HG02759 (cell line): Measurements from ENCODE around the gene NFKB2.

ENCODE experiments used
- ATAC-seq: cut with Tn5 transposase; IDR thresholded peaks from one replicate; pipeline ENCODE4 v1.9.1; 2021; ENCODE audit warnings: mild to moderate bottlenecking, moderate library complexity; ENCODE audit not compliant: unreplicated experiment

Gene NFKB2

DNA sequence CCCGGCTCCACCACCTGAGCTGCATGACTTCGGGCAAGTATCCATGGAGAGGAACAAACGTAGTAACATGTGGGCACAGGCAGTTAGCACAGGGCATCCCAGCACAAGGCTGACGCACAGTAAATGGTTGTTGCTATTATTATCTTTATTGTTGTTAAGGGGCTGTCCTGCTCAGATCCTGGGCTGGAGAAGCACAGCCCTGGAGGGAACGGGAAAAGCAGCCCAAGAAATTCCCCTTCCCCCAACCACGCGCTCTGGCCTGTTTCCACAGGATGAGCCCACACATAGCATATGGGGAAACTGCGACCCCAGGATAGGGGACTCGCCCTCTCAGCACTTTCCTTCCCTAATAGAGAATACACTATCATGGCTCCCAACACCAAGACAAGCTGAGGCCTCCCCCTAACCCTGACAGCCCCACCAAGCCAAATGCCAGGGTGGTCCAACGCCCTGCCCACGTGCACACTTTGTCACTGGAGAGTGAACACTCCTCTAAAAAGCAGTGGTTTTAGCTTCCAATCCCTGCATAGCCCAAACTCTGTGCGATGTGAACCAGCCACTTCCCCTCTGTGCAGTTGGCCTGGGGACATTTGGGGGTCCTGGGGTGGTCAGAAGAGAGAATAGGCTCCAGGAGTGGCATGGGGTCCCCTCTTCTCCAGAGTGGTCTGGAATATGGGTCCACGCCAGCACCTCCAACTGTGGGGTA lies 12.1 kb downstream of the NFKB2 start:
- no peak for ATAC-seq

- ATAC-seq, result no peak
Observed at GRCh38 chr10:102408131-102408727, 12.7 kb downstream of the NFKB2 start.

DNA sequence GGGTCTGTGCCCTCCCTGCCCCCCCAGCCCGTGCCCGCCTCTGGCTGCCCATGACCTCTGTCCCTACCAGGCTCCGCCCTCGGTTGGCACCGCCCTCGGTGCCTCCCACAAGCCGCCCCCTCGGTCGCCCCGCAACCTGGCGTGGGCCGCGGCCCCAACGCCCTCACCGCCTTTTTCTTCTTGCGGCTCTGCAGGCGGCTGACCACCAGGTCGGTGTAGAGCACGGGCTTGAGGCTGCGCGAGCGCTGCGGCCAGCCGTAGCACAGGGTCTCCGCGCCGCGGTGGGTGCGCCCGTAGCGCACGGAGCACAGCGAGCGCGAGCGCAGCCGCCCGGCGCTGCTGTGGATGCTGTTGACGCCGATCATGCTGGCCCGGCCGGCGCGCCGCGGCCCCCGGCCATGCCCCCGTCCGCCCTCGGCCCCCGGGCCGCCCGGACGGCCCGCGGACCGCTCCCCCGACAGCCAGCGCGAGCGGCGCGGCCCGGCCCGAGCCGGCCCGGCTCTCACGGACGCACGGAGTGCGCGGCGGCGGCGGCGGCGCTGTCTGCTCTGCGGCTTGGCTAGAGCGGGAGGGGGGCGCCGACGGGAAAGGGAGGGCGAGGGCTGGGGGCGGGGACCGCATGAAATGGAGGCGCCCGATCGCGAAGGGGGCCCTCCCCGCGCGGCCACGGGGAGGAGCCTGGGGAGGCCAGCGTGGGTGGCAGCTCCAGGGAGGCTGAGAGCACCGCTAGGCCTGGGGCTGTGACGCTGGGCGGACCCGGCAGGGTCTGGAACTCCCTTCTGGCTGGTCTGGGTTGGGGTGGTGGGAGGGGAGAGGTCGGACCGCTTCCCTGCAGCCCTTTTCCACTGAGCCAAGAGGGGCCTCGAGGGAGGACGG lies 13.5 kb downstream of the NFKB2 start:
- ATAC-seq, result no peak

GRCh38 chr10:102409604-102410428 lies 14.3 kb downstream of the NFKB2 start:
- ATAC-seq, result no peak

GRCh38 chr10:102410429-102411073 lies 15.0 kb downstream of the NFKB2 start:
- ATAC-seq, result no peak

- ATAC-seq, result no peak
Observed at GRCh38 chr10:102411341-102412255, 16.1 kb downstream of the NFKB2 start.

GRCh38 chr10:102412293-102412692 lies 16.8 kb downstream of the NFKB2 start:
- ATAC-seq, result no peak

GRCh38 chr10:102413053-102413705 lies 17.7 kb downstream of the NFKB2 start:
- ATAC-seq, result no peak

DNA sequence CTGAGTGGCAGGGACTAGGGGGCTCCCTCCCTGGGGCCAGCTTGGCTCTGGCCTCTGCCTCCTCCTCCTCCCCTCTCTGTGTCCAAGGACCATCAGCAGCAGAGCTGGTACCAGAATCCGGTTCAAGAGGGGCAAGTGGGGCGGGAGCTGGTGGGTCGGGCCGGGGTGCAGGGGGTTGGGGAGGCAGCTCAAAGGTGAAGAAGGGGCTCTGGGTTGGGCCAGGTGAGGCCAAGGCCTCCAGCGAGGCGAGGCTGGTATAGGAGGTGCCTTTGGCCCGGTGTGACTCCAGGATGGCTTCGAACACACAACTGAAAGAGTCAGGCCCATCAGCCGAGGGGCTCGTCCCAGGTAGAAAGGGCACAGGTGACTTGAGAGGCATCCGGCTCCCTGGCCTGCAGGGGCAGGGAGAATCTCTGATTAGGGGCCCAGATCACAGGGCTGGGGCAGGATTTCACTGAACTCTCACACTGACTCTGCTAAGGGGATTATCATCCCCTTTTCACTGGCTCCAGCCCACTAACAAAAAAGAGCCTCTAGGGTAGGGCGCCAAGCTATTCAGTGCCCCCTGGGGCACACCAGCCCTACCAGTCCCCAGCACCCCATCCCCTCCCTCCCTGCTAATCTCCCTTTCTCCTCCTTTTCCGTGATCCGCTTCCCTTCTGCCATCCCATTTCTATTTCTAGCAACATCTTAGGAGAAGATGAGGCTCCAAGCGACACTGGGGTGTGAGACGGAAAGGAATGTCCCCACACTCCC lies 18.5 kb downstream of the NFKB2 start:
- ATAC-seq, result no peak

DNA sequence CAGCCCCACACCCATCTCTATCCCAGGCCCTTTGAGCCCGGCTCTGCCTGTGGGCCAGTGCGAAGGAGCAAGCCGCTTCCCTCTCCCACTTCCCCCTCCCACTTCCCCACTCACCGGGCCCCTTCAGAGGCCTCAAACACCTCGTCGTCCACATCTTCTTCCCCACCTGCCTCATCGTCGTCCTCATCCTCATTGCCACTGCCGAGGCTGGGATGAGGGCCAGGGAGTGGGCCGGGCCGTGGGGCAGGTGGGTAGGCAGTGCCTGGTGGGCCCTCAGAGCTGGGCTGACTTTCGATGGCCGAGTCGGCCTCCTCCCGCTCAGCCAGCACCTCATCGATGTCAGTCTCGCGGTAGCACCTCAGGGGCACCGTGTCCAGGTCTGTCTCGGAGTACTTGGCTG lies 19.2 kb downstream of the NFKB2 start:
- ATAC-seq, result no peak

DNA sequence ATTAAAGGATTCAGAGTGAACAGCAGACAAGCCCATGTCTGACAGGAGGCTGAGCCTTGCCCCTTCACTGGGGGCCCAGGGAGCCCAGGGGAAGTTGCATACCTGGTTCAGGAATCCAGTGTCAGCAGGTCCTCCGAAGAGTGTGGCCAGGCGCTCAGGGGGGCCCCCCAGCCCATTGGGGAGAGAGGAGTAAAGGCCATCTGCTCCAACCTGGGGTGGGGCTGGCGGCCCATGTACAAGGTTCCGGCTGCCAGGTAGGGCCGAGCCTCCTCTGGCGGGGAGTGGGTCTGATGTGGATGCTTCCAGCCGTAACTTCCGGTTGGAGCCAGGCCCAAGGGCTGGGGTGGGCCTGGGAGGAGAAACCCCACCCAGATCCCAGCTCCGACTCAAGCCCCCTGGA lies 20.8 kb downstream of the NFKB2 start:
- ATAC-seq, result no peak

DNA sequence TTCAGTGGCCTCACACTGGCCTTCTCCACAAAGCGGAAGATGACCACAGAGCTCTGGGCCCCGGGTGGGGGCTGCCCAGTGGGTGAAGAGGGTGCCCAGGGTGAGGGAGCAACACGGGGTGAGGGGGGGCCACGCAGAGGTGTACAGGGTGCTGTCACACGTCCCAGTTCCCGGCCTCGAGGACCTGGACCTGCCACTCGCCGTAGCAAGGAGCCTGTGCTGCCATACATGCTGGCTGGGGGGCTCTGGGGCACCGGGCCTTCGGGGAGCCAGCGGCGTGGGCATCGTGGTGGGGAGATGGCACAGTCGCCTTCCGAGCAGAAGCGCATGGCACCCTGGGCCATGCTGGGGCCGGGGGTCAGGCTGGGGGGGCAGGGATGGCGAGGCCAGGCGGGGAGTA lies 21.2 kb downstream of the NFKB2 start:
- no peak for ATAC-seq

- no peak for ATAC-seq
Observed at GRCh38 chr10:102418622-102419268, 23.2 kb downstream of the NFKB2 start, which contains the start of gene PSD. TSS of gene PSD (minus strand) at chr10:102418785. CDS start at chr10:102417038, 1,747 bp downstream.

DNA sequence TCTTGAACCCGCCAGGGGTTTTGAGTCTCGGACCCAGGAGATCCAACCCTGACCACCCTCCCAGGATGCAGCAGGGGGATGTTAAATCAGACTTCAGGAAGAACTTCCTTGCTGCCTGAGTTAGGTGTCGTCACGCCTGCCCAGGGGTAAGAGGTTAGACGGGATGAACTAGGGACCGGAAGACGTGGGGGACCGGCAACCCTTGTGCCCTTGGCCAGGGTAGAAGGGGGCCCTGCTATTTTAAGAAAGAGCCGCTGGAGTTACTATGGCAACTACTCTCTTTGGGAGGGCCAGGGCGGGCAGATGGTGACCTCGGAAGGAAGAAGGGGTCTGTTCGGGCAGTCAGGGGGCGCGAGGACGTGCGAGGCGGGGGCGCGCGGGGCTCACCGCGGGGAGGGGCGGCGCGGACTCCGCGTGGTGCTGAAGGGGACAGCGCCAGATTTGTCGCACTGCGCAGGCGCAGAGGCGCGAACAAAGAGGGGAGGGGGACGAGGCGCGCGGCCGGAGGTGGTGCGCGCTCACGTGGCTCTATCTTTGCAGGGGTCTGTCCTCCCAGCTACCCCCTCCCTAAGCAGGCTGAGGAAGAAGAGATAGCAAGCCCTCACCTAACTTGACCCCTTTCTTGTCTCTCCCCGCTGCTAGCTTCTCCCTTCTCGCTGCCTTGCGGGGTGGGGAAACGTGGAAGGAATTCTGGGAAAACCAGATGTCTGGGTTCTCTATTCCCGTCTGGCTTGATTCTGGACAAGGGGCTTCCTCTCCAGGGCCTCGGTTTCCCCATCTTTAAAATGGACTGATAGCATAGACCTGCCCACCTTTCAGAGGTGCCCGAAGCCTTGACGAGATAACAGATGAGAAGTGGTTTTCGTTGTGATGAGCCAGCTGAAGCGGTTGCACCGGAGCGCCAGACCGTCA lies 24.0 kb downstream of the NFKB2 start:
- no peak for ATAC-seq

DNA sequence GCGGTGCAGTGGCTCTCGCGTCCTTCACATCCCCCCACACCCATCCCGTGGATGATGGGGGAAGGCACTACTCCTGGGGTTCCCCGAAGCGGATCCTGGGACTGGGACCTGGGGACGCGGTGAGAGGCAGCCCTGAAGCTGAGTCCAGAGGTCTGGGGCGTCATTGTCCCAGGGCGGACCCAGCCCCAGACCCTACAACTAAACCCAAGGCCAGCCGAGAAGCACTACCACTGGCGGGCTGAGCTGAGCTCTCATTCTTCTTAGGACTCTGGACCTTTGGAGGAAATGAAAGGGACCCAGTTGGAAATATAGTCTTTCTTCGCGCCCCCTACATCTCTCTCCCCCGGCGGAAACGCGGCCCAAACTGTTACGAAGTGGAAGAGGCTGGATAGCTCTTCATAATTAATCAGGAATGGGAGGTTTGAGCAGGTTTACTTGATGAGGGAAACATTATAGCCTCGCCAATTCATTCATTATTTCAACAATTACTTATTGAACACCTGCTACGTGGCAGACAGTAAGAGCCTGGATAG lies 24.7 kb downstream of the NFKB2 start:
- no peak for ATAC-seq
